ENCODE results near the gene FER1L5. TPM values are rescaled to one million over a fixed set of nuclear protein-coding genes. Genes with fewer than 3 reads are reported as not detected.

FER1L5 gene
- total and polyA plus RNA-seq, 12 donors, result 0.02 to 0.87 (median 0.14) TPM; not detected in 1

GRCh38 chr2:96688649-96689430 is 46.3 kb downstream of the FER1L5 start:
- no peak for TF ChIP-seq CTCF (IDR thresholded peaks at IDR 0.05)
- no peak for TF ChIP-seq POLR2A (IDR thresholded peaks at IDR 0.05)
- Histone ChIP-seq H3K9me3 (replicated peaks in 1 of 3) (no peaks in the 10 kb centered on the region), H3K4me1 (replicated peaks in 1 of 2) (peaks cover 3 to 12% of the 10 kb centered on the region in 2 donors), H3K27me3 (no peaks in the 10 kb centered on the region), H3K27ac (no peak overlapping the region), H3K4me3 (no peak overlapping the region), H3K36me3 (replicated peaks in 1 of 2) (no peaks in the 10 kb centered on the region)
- WGBS, 4 donors, result 86 to 97% (median 94%) methylated on average over 1 to 11 of the region's 11 CpGs
- intact Hi-C loops (cut with DNase I), result no loop called here
- no peak for DNase-seq

- no peak for DNase-seq
- no peaks in the 10 kb centered on the region for H3K27me3 ChIP-seq
- H3K36me3 ChIP-seq (replicated peaks in 1 of 2), result no peaks in the 10 kb centered on the region
- peaks cover 3 to 12% of the 10 kb centered on the region in 2 donors for H3K4me1 ChIP-seq (replicated peaks in 1 of 2)
- no peaks in the 10 kb centered on the region for H3K9me3 ChIP-seq (replicated peaks in 1 of 3)
- TF ChIP-seq POLR2A (IDR thresholded peaks at IDR 0.05), result no peak
- no peak for TF ChIP-seq CTCF (IDR thresholded peaks at IDR 0.05)
- no peak overlapping the region for H3K27ac ChIP-seq
- WGBS, 4 donors, result 80 to 95% (median 94%) methylated on average over 1 to 14 of the region's 14 CpGs
- intact Hi-C loops (cut with DNase I), result no loop called here
- H3K4me3 ChIP-seq, result no peak overlapping the region
Observed at GRCh38 chr2:96689431-96689991, 46.9 kb downstream of the FER1L5 start.

GRCh38 chr2:96690306-96691021 is 47.9 kb downstream of the FER1L5 start:
- Histone ChIP-seq H3K4me1 (replicated peaks in 1 of 2) (peaks cover 3 to 12% of the 10 kb centered on the region in 2 donors), H3K36me3 (replicated peaks in 1 of 2) (no peaks in the 10 kb centered on the region), H3K27me3 (no peaks in the 10 kb centered on the region), H3K4me3 (no peak overlapping the region), H3K27ac (no peak overlapping the region), H3K9me3 (replicated peaks in 1 of 3) (no peaks in the 10 kb centered on the region)
- 92 to 95% (median 93%) methylated on average over 6 to 16 of the region's 16 CpGs for WGBS, 4 donors
- intact Hi-C loops (cut with DNase I), result no loop called here
- DNase-seq, result no peak
- no peak for TF ChIP-seq CTCF (IDR thresholded peaks at IDR 0.05)
- TF ChIP-seq POLR2A (IDR thresholded peaks at IDR 0.05), result no peak

GRCh38 chr2:96691022-96691612 is 48.6 kb downstream of the FER1L5 start:
- H3K4me1 ChIP-seq (replicated peaks in 1 of 2), result peaks cover 3 to 12% of the 10 kb centered on the region in 2 donors
- H3K9me3 ChIP-seq (replicated peaks in 1 of 3), result no peaks in the 10 kb centered on the region
- no peak for DNase-seq
- H3K4me3 ChIP-seq, result no peak overlapping the region
- intact Hi-C loops (cut with DNase I), result no loop called here
- H3K27ac ChIP-seq, result no peak overlapping the region
- no peaks in the 10 kb centered on the region for H3K36me3 ChIP-seq (replicated peaks in 1 of 2)
- no peak for TF ChIP-seq CTCF (IDR thresholded peaks at IDR 0.05)
- no peak for TF ChIP-seq POLR2A (IDR thresholded peaks at IDR 0.05)
- 94 to 96% (median 94%) methylated on average over 27 to 30 of the region's 30 CpGs; no CpG with 5 or more reads in 1 of the 4 donors for WGBS, 4 donors
- no peaks in the 10 kb centered on the region for H3K27me3 ChIP-seq

Measured in adrenal gland (tissue), 12 donors.